ENCODE results near the gene CES2.

DNA sequence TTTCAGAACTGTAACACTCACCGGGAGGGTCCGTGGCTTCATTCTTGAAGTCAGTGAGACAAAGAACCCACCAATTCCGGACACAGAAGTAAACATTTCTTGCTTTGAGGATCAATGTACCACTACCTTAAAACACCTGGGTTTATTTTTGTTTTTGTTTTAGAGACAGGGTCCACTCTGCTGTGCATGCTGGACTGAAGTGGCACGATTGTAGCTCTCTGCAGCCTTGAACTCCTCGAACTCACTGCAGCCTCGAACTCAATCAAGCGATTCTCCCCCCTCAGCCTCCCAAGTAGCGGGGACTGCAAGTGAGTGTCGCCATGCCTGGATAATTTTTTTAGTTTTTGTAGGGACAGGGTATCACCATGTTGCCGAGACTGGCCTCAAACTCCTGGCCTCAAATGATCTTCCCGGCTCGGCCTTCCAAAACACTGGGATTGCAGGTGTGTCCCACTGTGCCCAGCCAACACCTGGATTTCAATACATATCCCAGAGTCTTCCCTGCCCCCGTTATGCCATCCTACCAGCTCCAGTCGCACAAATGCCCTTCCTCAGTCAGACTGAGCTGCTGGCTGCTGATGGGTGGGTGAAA lies 40.1 kb downstream of the CES2 start:
- TF ChIP-seq POLR2A (IDR thresholded peaks at IDR 0.05; ENCODE audit: low read length) (no peak), GATA1 (IDR thresholded peaks at IDR 0.05; ENCODE audit: low read depth, low read length) (no peak)

Data from erythroblast (primary cell).